Ishikawa (cell line): ENCODE data around the gene CDC42EP4.

Experiments used
- CEBPB ChIP-seq: IDR thresholded peaks from 2 replicates; pipeline ENCODE4 v1.6.1; 2012
- CREB1 ChIP-seq: IDR thresholded peaks from 2 replicates; pipeline ENCODE4 v1.6.1; 2012; ENCODE audit warnings: low read depth
- EGR1 ChIP-seq: IDR thresholded peaks from 2 replicates; pipeline ENCODE4 v1.6.1; 2012
- EP300 ChIP-seq: IDR thresholded peaks from 2 replicates; pipeline ENCODE4 v1.6.1; 2012; ENCODE audit warnings: borderline replicate concordance
- FOXM1 ChIP-seq: IDR thresholded peaks from 2 replicates; pipeline ENCODE4 v1.6.1; 2012; ENCODE audit warnings: low read depth, borderline replicate concordance
- NFIC ChIP-seq: IDR thresholded peaks from 2 replicates; pipeline ENCODE4 v1.6.1; 2012
- RAD21 ChIP-seq: IDR thresholded peaks from 2 replicates; pipeline ENCODE4 v1.6.1; 2012; ENCODE audit warnings: low read depth
- TAF1 ChIP-seq: IDR thresholded peaks from 2 replicates; pipeline ENCODE4 v1.6.1; 2012; ENCODE audit warnings: low read depth, mild to moderate bottlenecking
- TCF12 ChIP-seq: IDR thresholded peaks from 2 replicates; pipeline ENCODE4 v1.6.1; 2012; ENCODE audit warnings: low read depth
- TEAD4 ChIP-seq: IDR thresholded peaks from 2 replicates; pipeline ENCODE4 v1.6.1; 2012
- YY1 ChIP-seq: IDR thresholded peaks from 2 replicates; pipeline ENCODE4 v1.6.1; 2012; ENCODE audit warnings: low read depth
- ZBTB7A ChIP-seq: IDR thresholded peaks from 2 replicates; pipeline ENCODE4 v1.6.1; 2012; ENCODE audit warnings: low read depth
- TF ChIP-seq, protein P1 (sequence below): IDR thresholded peaks from 2 replicates; pipeline ENCODE4 v1.6.1; 2012
- TF ChIP-seq, protein P2 (sequence below): IDR thresholded peaks from 2 replicates; pipeline ENCODE4 v1.6.1; 2012; ENCODE audit warnings: low read depth, mild to moderate bottlenecking
- TF ChIP-seq, protein P3 (sequence below): IDR thresholded peaks from 2 replicates; pipeline ENCODE4 v1.6.1; 2012

The CDC42EP4 gene

DNA sequence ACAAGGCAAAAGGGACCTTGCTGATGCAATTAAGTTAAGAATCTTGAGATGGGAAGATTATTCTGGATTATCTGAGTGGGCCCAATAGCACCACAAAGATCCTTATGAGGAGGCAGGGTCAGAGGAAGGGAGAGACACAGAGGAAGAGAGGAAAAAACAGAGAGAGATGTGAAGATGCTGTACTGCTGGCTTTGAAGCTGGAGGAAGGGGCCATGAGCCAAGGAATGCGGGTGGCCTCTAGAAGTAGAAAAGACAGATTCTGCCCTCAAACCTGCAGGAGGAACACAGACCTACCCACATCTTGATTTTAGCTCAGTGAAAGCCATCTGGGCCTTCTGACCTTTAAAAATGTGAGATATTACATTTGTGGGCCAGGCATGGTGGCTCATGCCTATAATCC lies 42.0 kb downstream of the CDC42EP4 start:
- no peak for TF ChIP-seq TEAD4

DNA sequence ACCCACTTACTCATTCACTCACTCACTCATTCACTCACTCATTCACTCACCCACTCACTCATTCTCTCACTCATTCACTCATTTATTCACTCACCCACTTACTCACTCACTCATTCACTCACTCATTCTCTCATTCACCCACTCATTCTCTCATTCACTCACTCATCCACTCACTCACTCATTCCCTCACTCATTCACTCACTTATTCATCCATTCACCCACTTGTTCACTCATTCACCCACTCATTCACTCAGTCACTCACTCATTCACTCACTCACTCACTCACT lies 42.5 kb downstream of the CDC42EP4 start:
- TF ChIP-seq FOXM1, result no peak
- TF ChIP-seq EP300, result no peak
- no peak for TF ChIP-seq CREB1

DNA sequence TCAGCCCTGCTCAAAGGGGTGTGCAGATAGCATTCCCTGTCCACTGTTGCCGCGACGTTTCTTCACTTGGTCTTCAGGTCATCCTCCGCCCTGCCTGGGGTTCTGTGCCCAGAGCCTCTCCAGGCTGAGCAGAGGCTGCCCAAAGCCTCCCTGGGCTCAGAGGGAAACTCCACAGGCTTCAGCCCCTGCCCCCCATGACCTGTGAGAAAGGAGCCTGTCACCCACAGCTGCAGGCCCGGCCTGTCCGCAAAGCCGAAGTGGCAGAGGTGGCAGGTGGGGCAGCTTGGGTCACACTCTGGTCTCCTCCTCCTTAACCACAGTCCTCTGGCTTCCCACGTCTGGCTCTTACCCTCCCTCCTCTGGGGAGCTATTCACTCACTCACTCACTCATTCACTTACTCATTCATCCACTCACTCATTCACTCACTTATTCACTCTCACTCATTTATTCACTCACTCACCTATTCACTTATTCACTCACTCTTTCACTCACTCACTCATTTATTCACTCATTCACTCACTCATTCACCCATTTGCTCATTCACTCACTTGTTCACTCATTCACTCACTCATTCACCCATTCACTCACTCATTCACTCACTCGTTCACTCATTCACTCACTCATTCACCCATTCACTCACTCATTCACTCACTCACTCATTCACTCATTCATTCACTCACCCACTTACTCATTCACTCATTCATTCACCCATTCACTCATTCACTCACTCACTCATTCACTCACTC lies 43.0 kb downstream of the CDC42EP4 start:
- TF ChIP-seq TAF1, result no peak
- TF ChIP-seq CREB1, result no peak
- no peak for TF ChIP-seq EGR1
- TF ChIP-seq CEBPB, result no peak
- no peak for TF ChIP-seq EP300
- TF ChIP-seq, protein P1, sequence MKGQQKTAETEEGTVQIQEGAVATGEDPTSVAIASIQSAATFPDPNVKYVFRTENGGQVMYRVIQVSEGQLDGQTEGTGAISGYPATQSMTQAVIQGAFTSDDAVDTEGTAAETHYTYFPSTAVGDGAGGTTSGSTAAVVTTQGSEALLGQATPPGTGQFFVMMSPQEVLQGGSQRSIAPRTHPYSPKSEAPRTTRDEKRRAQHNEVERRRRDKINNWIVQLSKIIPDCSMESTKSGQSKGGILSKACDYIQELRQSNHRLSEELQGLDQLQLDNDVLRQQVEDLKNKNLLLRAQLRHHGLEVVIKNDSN, result no peak
- TF ChIP-seq YY1, result no peak
- no peak for TF ChIP-seq FOXM1
- TF ChIP-seq, protein P2, sequence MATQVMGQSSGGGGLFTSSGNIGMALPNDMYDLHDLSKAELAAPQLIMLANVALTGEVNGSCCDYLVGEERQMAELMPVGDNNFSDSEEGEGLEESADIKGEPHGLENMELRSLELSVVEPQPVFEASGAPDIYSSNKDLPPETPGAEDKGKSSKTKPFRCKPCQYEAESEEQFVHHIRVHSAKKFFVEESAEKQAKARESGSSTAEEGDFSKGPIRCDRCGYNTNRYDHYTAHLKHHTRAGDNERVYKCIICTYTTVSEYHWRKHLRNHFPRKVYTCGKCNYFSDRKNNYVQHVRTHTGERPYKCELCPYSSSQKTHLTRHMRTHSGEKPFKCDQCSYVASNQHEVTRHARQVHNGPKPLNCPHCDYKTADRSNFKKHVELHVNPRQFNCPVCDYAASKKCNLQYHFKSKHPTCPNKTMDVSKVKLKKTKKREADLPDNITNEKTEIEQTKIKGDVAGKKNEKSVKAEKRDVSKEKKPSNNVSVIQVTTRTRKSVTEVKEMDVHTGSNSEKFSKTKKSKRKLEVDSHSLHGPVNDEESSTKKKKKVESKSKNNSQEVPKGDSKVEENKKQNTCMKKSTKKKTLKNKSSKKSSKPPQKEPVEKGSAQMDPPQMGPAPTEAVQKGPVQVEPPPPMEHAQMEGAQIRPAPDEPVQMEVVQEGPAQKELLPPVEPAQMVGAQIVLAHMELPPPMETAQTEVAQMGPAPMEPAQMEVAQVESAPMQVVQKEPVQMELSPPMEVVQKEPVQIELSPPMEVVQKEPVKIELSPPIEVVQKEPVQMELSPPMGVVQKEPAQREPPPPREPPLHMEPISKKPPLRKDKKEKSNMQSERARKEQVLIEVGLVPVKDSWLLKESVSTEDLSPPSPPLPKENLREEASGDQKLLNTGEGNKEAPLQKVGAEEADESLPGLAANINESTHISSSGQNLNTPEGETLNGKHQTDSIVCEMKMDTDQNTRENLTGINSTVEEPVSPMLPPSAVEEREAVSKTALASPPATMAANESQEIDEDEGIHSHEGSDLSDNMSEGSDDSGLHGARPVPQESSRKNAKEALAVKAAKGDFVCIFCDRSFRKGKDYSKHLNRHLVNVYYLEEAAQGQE, result no peak
- no peak for TF ChIP-seq TEAD4
- TF ChIP-seq NFIC, result no peak
- TF ChIP-seq, protein P3, sequence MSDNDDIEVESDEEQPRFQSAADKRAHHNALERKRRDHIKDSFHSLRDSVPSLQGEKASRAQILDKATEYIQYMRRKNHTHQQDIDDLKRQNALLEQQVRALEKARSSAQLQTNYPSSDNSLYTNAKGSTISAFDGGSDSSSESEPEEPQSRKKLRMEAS, result no peak
- TF ChIP-seq RAD21, result no peak
- TF ChIP-seq TCF12, result no peak
- TF ChIP-seq ZBTB7A, result no peak

DNA sequence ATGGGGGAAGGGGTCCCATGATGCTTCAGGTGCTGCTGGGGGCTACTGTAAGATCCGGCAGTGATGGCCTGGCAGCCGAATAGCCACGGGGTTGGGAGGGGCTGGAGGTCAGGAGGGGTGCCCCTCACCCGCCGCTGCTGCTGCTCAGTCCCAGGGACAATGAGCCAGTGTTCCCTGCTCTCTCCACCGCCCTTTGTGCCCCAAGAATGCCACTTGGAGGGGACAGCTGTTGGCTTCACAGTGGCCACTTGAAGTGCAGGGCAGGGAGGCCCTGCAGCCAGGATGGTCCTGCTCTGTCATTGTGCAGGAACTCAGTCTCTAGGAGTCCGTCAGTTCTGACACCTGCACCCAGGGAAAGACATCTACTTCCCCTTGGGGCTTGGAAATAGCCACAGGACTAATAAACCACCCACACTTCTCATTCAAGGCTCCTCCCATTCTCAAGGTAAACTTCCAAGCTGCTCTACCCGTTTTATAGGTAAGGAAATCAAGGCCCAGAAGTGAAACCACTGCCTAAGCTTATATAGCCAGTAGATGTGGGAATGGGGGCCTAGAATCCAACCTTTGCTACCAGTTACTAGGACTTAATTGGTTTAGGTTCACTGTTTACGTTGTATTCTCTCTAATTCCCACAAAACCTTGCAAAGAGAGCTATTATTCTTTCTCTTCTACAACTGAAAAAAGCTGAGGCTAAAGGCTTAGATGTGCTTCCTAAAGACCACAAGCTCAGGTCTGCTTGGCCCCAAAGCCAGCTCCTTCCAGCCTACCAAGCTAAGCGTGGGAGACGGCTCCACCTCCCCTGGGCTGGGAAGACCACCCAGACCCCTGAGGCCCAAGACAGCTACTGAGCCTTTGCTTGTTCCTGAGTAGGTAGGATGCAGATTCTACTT lies 43.9 kb downstream of the CDC42EP4 start:
- TF ChIP-seq CEBPB (no peak), EP300 (no peak), TCF12 (no peak), RAD21 (no peak), EGR1 (no peak), ZBTB7A (no peak), TEAD4 (no peak)
- TF ChIP-seq, protein P3, result no peak

DNA sequence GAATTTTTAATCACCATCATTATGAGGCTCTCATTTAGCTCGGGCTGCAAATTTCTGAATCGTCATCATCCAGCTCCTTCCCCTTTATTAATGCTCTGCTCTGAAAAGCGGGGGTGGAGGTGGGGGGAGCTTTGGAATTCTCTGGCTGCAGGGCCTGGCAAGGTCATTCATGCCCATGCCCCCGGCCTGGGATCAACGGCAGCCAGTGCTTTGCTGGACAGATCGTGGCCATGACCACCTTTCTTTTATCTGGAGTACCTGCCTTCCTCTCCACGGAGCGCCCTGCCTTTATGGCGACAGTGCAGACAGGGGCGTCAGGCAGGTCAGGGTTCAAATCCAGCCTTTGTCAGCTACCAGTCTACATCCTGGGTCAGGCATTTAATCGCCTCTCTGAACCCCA lies 45.0 kb downstream of the CDC42EP4 start:
- TF ChIP-seq, protein P2, result no peak
- no peak for TF ChIP-seq CREB1
- TF ChIP-seq, protein P1, result no peak
- TF ChIP-seq ZBTB7A, result no peak
- no peak for TF ChIP-seq EP300
- TF ChIP-seq EGR1, result no peak
- TF ChIP-seq TCF12, result no peak

DNA sequence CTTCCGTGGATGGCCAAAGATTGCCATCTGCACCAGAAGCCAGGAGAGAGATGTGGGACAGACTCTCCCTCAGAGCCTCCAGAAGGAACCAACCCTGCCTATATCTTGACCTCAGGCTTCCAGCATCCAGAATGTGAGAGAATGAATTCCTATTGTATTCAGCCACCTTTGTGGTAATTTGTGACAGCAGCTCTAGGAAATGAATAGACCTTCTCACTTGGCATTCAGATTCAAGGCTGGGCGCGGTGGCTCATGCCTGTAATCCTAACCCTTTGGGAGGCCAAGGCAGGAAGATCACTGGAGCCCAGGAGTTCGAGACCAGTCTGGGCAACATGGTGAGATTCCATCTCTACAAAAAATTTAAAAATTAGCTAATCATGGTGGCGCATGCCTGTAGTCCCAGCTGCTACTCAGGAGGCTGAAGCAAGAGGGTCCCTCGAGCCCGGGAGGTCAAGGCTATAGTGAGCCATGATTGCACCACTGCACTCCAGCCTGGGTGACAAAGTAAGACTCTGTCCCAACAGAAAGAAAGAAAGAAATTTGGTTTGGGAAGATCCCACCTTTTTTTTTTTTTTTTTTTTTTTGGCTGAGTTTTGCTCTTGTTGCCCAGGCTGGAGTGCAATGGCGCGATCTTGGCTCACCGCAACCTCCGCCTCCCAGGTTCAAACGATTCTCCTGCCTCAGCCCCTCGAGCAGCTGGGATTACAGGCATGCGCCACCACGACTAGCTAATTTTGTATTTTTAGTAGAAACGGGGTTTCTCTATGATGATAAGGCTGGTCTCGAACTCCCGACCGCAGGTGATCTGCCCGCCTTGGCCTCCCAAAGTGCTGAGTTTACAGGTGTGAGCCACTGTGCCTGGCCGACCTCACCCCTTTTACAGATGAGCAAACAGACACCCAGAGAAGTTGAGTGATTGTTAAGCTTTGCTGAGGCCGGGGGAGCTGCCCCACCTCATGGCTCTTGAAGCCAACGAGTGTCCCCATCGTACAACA lies 45.9 kb downstream of the CDC42EP4 start:
- TF ChIP-seq, protein P2, result no peak
- TF ChIP-seq YY1 (no peak), TAF1 (no peak), CEBPB (no peak)
